Sigmoid colon (tissue), 4 donors: ENCODE data around the gene GIN1.

Source experiments
- EP300 ChIP-seq, 4 donors: sonication (generic); formaldehyde crosslinking; IDR thresholded peaks; one replicate each; pipeline ENCODE4 v1.6.1; 2017; ENCODE audit warnings: antibody characterized with exemption in 4 of 4
- POLR2A ChIP-seq, 2 donors: fragments of 450-650 bp; IDR thresholded peaks; one replicate each; pipeline ENCODE4 v1.6.1; 2016; ENCODE audit warnings: antibody characterized with exemption in 2 of 2, mild to moderate bottlenecking in 2 of 2, moderate library complexity in 2 of 2
- POLR2AphosphoS5 ChIP-seq, 4 donors: sonication (generic); formaldehyde crosslinking; IDR thresholded peaks; one replicate each; pipeline ENCODE4 v1.6.1; 2017; ENCODE audit warnings: antibody characterized with exemption in 4 of 4
- TF ChIP-seq, protein P1 (sequence below), 4 experiments: fragments of 450-650 bp in 3 of 4; fragments of 200-600 bp in 1 of 4; IDR thresholded peaks; one replicate each; pipeline ENCODE4 v1.5.1; 2016 to 2019; ENCODE audit warnings: antibody characterized with exemption in 4 of 4, mild to moderate bottlenecking in 3 of 4, moderate library complexity in 2 of 4

GRCh38 chr5:103036601-103037000 is 83.3 kb downstream of the GIN1 start:
- TF ChIP-seq, protein P1, sequence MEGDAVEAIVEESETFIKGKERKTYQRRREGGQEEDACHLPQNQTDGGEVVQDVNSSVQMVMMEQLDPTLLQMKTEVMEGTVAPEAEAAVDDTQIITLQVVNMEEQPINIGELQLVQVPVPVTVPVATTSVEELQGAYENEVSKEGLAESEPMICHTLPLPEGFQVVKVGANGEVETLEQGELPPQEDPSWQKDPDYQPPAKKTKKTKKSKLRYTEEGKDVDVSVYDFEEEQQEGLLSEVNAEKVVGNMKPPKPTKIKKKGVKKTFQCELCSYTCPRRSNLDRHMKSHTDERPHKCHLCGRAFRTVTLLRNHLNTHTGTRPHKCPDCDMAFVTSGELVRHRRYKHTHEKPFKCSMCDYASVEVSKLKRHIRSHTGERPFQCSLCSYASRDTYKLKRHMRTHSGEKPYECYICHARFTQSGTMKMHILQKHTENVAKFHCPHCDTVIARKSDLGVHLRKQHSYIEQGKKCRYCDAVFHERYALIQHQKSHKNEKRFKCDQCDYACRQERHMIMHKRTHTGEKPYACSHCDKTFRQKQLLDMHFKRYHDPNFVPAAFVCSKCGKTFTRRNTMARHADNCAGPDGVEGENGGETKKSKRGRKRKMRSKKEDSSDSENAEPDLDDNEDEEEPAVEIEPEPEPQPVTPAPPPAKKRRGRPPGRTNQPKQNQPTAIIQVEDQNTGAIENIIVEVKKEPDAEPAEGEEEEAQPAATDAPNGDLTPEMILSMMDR (IDR thresholded peaks at IDR 0.05) = no peak
- TF ChIP-seq POLR2AphosphoS5 (IDR thresholded peaks at IDR 0.05) = no peak
- TF ChIP-seq POLR2A (IDR thresholded peaks at IDR 0.05) = no peak
- no peak for TF ChIP-seq EP300 (IDR thresholded peaks at IDR 0.05)
